RPMI7951 (cell line): ENCODE measurements around the gene SPATA21. TPM values are rescaled to one million over a fixed set of nuclear protein-coding genes. Genes with fewer than 3 reads are reported as not detected.
"Not testable (repeated sequence)": the region's sequence is repeated elsewhere in the genome, so short reads cannot be mapped to it uniquely, and the experiment has no call there.

ENCODE experiments used
- DNase-seq: peaks from one replicate; pipeline ENCODE4 v3.0.0-alpha.2; 2012; ENCODE audit warnings: low read depth
- total RNA-seq: library from RNA; depleted of rRNA; stranded (reverse); fragments of >200 nt; shearing (Covaris generic); gene quantifications from 2 replicates; pipeline ENCODE4 v1.2.3, GENCODE V29; 2014

The SPATA21 gene
- total RNA-seq, 1 experiment from 2014 or later: not detected

DNA sequence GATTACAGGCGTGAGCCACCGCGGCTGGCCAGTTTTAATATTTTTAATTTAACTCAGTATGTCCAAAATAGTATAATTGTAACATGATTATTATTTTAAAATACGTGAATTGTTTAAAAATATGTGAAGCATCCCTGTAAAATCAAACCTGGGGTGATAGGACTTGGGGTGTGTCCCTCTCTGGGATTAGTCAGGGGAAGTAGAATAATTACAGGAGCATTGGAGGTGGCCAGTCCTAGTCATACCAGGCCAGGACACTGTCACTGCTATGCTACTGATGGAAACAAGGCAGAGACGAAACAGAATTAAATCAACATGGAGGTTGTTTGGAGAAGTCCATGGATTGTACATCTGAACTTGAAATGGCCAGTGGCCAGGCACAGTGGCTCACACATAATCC, 53.3 kb downstream of the SPATA21 start:
- no peak for DNase-seq

DNA sequence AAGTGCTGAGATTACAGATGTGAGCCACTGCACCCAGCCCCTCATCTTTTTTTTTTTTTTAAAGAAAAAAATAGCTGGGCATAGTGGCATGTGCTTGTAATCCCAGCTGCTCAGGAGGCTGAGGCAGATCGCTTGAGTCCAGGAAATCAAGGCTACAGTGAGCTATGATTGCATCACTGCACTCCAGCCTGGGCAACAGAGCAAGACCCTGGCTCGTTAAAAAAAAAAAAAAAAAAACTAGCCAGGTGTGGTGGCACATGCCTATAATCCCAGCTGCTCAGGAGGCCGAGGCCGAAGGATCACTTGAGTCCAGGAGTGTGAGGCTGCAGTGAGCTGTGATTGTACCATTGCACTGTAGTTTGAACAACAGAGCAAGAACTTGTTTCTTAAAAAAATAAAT, 56.4 kb downstream of the SPATA21 start:
- DNase-seq: no peak

DNA sequence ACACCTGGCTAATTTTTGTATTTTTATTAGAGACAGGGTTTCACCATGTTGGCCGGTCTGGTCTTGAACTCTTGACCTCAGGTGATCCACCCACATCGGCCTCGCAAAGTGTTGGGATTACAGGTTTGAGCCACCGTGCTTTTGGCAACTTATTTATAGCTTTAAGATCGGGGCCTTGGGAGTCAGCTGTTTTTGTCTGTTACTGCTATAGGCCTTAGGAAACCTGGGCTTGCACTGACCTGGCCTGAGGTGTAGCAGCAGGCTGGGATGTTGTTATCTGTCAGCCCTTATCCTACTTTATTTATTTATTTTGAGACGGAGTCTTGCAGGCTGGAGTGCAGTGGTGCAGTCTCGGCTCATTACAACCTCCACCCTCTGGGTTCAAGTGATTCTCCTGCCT, 58.8 kb downstream of the SPATA21 start:
- no peak for DNase-seq

DNA sequence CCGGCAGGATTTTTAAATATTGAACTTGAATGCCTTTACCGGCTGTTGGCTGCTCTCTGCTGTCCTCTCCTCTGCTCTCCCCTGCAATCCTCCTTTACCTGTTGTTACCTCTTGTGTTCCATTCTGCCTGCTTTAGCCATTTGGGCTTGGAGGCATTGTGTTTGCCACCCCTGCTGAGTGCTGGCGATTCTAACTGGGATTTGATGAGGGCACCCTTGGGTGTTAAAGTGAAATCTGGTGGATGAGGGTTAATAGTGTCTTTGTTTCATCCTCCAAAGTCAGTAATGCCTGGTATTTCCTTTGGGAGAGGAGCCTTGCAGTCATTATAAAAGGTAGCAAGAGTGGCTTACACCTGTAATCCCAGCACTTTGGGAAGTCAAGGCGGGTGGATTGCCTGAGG, 60.3 kb downstream of the SPATA21 start:
- no peak for DNase-seq

DNA sequence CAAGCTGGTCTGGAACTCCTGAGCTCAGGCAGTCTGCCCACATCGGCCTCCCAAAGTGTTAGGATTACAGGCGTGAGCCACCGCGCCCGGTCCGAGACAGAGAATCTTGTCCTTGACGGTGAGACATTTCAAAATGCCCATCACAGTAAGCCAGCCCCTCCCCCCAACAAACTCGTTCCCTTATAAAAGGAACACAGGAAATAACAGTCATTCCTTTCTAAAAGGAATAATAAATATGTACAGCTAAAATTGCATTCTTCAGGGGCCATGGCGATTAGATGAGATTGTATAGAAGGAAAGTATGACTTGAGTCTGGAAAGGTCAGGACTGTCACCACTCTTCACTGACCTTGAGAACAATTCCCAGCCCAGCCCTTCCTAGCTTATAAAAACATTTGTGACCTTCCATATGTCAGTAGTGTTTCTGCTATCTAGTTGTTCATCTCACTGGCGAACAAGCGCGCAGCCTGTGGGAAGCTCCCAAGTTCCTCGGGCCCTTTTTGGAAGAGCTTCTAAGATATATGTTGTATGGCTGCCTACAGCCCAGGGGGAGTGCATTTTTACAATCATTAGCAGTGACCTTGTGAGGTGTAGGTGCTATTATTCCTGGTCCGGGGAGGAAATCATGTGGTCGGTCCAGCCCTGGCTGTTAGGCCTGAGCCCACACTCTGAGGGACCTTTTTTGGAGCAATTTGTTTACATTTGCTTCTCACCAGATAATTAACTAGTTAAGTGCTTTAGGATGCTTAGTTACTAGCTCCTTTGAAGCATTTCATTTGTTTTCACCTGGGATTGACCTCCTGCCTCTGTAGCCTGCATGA, 61.5 kb downstream of the SPATA21 start:
- DNase-seq: no peak

DNA sequence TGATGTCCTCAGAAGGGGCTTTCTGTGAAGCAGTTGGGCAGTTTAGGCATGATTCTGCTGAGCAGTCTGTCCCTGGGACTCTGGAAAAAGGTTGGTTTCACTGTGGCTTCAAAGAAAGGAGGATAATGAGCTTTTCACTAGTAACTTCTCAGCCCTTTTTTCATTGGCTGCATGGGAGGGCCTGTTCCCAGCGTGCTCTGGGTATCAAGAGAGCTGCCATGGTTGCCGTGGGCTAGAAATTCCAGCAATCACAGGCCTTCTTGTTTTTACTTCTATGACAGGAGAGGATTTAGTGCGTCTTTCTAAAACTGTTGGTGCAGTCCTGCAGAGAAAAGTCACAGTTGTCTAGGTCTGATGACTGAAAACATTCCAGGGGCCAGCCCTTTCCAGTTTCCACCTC, 63.0 kb downstream of the SPATA21 start:
- DNase-seq: no peak

DNA sequence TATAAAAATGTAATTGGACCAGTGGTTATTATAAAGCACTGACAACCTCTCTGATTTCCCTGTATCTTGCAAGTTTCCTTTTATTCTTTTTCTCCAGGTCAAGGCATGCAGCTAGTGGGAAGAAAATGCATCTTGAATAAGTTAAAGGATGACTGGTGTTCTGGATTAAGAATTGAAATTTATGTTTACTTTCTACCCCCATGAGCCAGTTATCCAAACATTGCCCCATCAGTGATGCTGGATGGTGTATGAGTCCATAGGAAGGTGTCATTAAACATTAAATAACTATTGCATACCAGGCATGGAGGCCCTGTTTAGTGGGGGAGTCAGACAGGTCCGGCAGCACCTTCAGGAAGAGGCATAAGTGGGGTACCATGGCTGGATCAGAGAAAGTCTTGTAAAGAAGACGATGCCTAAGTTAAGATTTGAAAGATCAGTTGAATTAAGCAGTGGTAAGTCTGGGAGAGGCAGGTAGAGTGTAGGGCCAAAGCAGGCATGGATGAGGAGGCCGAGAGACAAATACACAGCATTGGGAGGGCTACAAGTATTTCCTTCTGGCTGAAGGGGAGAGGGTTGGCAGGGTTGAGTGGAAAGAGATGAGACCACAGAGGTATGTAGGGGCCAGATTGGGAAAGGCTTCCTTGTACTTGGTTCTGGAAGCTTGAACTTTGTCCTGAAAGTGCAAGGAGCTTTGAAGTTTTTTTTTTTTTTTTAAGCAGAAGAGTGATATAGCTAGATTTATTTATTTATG, 64.5 kb downstream of the SPATA21 start:
- DNase-seq: no peak

DNA sequence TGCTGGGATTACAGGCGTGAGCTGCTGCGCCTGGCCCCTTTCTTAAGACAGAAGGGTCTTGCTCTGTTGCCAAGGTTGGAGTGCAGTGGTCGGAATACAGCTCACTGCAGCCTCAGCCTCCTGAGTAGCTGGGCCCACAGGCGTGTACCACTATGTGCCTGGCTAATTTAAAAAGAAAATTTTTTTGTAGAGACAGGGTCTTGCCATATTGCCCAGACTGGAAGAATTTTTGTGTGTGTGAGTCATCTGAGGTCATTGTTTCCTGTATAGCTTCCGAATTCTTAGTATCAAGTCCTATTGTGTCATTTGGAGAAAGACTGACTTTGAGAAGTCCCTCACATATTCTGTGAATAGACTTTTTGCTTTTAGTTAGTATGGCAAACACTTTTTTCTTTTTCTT, 65.5 kb downstream of the SPATA21 start:
- DNase-seq: peak; percentile 73

DNA sequence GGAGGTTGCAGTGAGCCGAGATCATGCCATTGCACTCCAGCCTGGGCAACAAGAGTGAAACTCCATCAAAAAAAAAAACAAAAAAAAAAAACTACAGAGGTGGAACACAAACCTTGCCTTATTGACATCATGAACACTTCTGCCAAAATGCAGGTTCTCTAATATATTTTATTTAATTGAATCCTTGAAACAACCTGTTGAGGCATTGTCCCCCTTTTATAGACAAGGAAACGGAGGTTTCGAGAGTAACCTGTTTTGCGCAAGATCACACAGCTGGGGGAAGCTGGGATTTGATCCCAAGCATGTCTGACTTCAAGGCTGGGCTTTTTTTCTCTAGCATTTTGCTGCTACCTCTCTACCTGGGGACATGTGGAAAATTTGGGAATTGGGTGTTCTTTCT, 67.4 kb downstream of the SPATA21 start:
- no peak for DNase-seq

DNA sequence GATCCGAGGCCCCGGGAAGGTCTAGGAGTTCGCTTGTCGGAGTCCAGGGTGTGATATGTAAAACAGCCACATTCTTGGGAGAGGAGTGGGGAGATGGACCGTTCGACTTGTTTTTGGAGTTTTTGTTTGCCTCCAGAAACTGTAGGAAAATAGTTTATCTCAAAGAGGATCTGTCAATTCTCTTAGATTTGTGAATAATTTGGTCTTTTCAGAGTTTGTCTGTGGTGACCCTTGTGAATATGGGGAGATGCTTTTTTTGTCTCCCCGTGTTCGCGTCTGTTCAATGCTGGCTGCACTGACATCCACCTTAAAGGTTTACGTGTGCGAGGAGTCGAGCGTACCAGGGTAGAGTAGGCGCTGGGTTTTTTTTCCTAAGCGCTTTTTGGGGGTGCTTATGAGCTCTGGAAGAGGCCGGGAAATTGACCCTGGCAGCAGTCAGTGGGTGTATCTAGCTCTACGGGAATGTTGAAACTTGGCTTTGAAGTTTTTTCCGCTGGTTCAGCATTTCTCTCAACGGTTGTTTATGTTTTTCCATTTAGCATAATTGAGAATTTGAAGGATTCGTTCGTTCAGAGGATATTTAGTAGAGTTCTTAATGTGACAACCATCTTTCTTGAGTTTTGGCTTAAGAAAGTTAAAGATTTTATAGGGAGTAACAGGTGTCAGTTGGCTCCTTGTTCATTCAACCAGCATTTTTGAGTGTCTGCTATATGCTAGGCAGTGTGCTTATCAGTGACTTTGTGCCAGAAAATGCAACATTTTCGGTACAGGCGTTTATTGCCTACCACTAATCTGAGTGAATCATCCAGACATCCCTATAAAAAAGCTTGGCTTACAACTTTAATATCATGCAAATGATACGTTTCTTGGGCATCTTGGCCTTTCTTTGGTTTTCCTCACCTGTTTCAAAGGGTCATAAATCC, 69.0 kb downstream of the SPATA21 start:
- peak; percentile 40 for DNase-seq

DNA sequence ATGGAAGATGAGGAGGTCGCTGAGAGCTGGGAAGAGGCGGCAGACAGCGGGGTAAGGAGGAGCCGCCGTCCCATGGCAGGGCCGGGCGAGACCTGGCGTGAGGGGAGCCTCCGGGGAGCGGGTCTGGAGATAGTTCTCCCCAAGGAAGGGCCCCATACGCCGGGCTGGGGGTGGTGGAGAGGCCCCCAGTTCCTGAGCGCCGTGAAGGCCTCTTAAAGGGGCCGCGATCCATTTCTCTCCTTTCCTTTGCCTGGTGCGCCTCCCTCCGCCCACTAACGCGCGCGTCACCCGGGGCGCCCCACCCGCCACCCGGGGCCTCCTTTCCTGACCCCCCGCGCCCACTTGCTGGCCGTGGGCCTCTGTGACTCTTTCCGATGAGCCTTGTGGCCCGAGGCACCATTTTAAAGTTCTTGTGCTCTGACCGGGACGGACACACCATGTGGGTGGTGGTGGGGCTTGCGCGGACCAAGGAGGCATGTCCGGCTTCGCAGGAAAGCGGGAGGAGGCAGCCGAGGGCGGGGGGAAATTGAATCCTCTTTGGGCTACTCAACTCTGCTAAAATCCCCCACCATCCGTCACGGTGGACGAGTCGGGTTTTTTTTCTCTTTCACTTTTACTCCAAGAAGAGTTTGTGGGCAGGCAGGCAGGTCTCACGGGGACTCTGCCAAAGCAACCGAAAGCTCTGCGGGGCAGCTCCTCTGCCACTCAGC, 69.8 kb downstream of the SPATA21 start:
- DNase-seq: peak; percentile 89

DNA sequence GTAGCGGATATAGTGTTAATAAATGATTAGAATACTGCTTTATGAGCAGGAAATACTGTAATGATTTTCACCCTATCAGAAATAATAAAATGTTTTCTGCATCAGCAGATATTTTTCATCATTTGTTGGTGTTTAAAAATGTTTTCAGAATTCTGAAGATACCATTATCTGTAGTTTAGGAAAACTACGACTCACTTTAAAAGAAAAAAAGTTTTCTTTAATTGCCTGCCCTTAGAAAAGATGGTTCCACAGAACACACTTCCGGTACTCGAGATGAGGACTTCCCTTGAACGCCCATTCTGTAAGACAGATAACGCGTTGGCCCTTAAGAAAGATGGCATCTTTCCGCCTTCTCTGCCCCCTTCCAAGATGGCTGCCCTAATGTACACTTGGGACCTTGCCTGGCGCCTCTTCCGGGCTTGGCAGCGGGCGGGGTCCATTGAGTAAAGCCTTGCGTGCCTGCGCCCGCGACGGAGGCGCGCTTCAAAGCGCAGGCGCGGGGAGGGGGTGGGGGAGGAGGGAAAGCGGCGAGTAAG, 70.4 kb downstream of the SPATA21 start, which contains the start of gene SZRD1:
TSS of gene SZRD1 (plus strand) at position 521 of the 536 bp plus-strand sequence. CDS start 16 bp downstream, outside the sequence.
- DNase-seq: peak; percentile 99

DNA sequence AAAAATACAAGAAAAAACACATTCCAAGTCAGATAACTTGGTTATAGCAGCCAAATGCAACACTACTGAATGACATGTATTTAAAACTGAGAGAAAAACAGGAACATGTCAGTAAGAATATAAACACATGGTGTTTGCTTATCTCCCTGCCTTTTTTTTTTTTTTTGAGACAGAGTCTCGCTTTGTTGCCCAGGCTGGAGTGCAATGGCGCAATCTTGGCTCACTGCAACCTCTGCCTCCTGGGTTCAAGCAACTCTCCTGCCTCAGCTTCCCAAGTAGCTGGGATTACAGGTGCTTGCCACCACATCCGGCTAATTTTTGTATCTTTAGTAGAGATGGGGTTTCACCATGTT, 72.1 kb downstream of the SPATA21 start:
- not testable (repeated sequence) for DNase-seq

DNA sequence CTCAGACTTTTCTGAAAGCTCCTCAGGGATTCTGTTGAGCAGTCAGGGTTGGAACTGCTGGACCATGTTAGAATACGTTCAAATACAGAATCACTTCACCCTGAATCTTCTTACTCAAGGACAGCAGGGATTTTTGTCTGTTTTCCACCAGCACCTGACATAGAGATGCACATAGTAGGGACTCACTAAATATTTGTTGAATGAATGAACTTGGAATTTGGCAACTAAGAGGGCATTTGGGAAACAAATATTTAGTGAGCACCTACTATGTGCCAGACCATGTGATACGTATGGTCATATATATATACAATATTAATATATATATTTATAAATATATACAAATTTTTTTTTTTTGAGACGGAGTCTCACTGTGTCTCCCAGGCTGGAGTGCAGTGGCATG, 80.4 kb downstream of the SPATA21 start:
- DNase-seq: no peak

DNA sequence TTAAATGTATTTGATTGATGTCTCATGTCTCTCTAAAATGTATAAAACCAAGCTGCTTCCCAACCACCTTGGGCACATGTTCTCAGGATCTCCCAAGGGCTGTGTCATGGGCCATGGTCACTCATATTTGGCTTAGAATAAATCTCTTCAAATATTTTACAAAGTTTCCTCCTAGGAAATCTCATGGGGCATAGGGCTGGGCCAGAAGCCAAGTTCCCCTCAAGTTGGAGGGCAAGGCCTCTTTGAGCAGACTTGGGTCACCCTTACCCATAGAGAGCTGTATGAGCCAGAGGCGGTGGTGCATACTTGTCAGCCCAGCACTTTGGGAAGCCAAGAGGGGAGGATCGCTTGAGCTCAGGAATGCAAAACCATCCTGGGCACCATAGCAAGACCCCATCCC, 82.6 kb downstream of the SPATA21 start:
- DNase-seq: no peak

DNA sequence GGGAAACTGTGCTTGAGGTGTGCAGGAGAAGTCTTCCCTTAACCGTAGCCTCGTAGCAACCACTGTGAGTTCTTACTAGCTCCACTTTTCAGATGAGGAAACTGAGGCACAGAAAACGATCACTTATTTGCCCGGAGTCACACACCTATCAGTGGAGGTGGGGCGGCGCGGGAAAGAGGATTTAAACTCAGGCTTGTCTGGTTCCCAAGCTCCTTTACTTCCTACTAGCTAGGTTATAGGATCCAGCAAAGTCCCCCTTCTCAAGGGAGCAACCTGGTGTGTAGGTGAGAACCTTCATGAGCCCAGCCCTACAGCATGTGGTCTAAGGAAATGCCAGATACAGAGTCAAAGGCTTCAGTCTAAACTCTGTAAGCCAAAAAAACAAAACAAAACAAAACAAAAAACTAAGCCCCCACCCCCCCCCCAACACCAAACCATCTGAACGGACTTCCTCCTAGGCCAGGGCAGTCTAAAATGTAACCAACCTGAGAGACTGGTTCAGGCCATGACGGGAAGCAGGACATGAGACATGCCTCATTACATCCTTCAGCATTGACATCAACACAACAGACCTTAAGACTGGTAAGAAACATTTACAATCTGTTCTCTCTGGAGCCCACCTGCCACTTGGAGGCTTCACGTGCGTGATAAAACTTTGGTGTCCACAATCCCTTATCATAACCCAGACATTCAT, 84.2 kb downstream of the SPATA21 start:
- no peak for DNase-seq

DNA sequence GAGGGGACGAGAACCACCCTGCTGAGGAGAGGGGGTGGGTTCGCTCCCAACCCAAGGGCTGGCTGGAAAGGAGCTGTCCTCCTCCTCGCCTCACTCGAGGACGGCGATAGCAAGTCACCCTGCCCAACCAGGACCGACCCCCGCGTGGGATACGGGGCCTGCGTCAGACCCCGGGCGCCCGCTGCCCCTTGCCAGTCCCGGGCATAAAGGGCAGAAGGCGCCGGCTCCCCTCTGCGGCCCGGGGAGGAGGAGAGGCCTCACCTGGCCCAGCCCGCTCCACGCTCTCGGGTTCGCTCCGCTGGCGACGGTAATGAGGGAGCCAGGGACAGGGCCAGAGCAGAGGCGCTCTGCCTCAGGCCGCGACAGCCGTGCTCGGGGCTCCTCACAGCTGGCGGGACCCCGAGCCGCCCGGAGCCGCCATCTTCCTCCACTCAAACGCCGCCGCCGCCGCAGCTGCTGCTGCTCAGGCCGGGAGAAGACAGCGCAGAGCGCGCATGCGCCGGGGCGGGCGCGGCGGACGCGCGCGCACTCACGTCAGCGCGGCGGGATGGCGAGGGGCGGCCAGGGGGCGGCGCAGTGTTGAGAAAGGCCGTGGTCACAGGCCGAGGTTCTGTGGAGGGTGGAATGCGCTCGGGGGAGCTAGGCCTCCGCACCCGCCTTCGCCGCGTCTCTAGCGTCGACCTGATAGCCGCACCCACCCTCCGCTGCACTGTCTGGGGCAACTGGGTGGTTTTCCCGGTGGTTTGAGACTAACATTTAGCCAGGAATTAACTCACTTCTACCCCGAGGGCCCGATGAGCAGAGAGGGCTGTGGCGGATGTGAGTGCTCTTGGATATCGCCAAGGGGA, 85.0 kb downstream of the SPATA21 start, which contains the start of gene FBXO42:
TSS of gene FBXO42 (minus strand) at position 487 of the 848 bp plus-strand sequence. CDS start 37,062 bp downstream, outside the sequence.
- peak; percentile 93 for DNase-seq

DNA sequence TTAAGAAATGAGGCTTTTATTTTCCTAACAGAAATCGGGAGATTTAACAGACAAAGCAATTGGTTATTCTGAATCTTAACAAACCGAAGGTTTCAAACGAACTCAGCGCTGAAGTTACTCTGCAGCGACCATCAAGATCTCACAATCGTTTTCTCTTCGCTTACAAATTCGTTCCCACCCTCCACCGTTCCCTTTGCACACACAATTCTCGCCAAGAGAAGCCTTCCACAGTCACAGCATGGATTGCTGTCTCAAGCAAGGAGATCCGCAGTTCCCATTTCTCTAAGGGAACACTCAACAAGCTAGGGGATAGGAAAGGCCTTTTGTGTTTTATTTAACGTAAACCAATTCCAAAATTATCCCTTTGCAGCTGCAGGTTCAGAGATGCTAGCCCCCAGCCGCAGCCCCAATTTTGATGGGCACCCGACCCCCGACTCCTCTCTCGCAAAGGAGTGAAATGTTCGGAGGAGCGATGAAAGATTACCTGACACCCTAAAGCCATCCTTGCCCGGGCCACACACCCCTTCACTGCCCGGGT, 85.7 kb downstream of the SPATA21 start:
- peak; percentile 34 for DNase-seq

DNA sequence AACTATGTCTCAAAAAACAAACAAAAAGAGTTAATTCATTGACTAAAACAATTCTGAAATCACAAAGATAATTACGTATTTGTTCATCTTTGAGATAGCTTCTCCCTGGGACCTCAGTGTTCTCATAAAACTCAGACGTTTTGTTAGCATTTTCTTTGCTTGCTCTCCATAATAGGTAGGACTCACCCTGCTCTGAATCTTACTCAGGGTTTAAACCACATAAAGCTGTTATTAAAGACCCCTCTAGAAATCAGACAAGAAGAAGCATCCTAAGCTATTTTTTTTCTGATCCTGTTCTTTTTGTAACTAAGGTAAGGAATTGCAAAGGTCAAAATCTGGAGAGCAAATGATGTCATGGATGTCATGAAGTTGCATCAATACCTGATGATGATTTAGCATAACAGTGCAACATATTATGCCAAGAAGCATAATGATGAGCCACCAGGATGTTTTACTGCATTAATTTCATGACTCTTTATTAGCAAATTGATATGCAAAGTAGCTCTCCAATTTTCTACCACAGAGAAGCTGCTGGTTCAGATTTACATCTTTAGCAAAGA, 87.3 kb downstream of the SPATA21 start:
- DNase-seq: no peak
